CD14-positive monocyte (primary cell): Measurements from ENCODE around the gene SRRD. TPM values are rescaled to one million over a fixed set of nuclear protein-coding genes. Genes with fewer than 3 reads are reported as not detected.
A peak's percentile ranks its signal among the peaks of the same experiment; 100 is the strongest.

Experiments used
- DNase-seq, 3 donors: peaks; one replicate each; pipeline ENCODE4 v3.0.0-alpha.2; 2011 to 2022
- H2AFZ ChIP-seq: 2 replicates; pipeline ENCODE4 v1.6.0; 2012; ENCODE audit warnings: mild to moderate bottlenecking, low read depth, low read length, inconsistent platforms; ENCODE audit not compliant: insufficient read depth, poor library complexity, severe bottlenecking
- H3K27ac ChIP-seq, 2 donors: 1 replicate in 1 of 2; 2 replicates in 1 of 2; pipeline ENCODE4 v1.5.1; 2012 to 2013; ENCODE audit warnings: low read length in 2 of 2, control low read depth in 1 of 2, inconsistent platforms in 1 of 2, low read depth in 1 of 2, mild to moderate bottlenecking in 1 of 2
- H3K27me3 ChIP-seq, 2 donors: one replicate each; pipeline versions ENCODE4 v1.6.0 to v1.6.1; 2011 to 2013; ENCODE audit warnings: low read length in 2 of 2; ENCODE audit not compliant: control insufficient read depth in 2 of 2, insufficient read depth in 2 of 2
- H3K36me3 ChIP-seq, 2 donors: replicated peaks in 1 of 2; 1 replicate in 1 of 2; 2 replicates in 1 of 2; pipeline versions ENCODE4 v1.5.1 to v1.6.1; 2012 to 2013; ENCODE audit warnings: low read length in 2 of 2, control low read depth in 1 of 2, inconsistent platforms in 1 of 2, mild to moderate bottlenecking in 1 of 2; ENCODE audit not compliant: insufficient read depth in 2 of 2, control insufficient read depth in 1 of 2
- H3K4me1 ChIP-seq, 2 donors: 1 replicate in 1 of 2; 2 replicates in 1 of 2; pipeline versions ENCODE4 v1.5.1 to v1.6.1; 2012 to 2013; ENCODE audit warnings: low read length in 2 of 2, control low read depth in 1 of 2, inconsistent platforms in 1 of 2, mild to moderate bottlenecking in 1 of 2, moderate library complexity in 1 of 2; ENCODE audit not compliant: insufficient read depth in 2 of 2, control insufficient read depth in 1 of 2
- H3K4me2 ChIP-seq: replicated peaks from 2 replicates; pipeline ENCODE3; 2012; ENCODE audit warnings: low read length, moderate library complexity, mild to moderate bottlenecking; ENCODE audit not compliant: poor library complexity, severe bottlenecking; ENCODE audit errors: extremely low read depth
- H3K4me3 ChIP-seq, 3 experiments: fragments of 200-600 bp in 1 of 3; sonication (generic) in 1 of 3; replicated peaks in 1 of 3; 1 replicate in 2 of 3; 2 replicates in 1 of 3; pipeline ENCODE4 v1.5.1; 2011 to 2013; ENCODE audit warnings: low read length in 3 of 3, mild to moderate bottlenecking in 3 of 3, control low read depth in 2 of 3, low read depth in 2 of 3, inconsistent platforms in 1 of 3, moderate library complexity in 1 of 3
- H3K79me2 ChIP-seq: 2 replicates; pipeline ENCODE4 v1.6.0; 2012; ENCODE audit warnings: mild to moderate bottlenecking, control low read depth, inconsistent platforms, low read length, moderate library complexity; ENCODE audit not compliant: insufficient read depth
- H3K9ac ChIP-seq: 2 replicates; pipeline ENCODE4 v1.6.0; 2017; ENCODE audit warnings: low read length, mild to moderate bottlenecking; ENCODE audit not compliant: insufficient read depth, poor library complexity, severe bottlenecking
- H3K9me3 ChIP-seq, 2 donors: replicated peaks in 1 of 2; 1 replicate in 1 of 2; 2 replicates in 1 of 2; pipeline versions ENCODE4 v1.5.1 to v1.6.1; 2012 to 2013; ENCODE audit warnings: low read length in 2 of 2, control low read depth in 1 of 2; ENCODE audit not compliant: control insufficient read depth in 1 of 2, insufficient read depth in 1 of 2
- H4K20me1 ChIP-seq: 2 replicates; pipeline ENCODE4 v1.6.0; 2012; ENCODE audit warnings: mild to moderate bottlenecking, low read length, control low read depth, moderate library complexity; ENCODE audit not compliant: insufficient read depth
- H3K27ac Mint-ChIP-seq, 7 donors: one replicate each; pipeline ENCODE4 v1.8.0; 2020; ENCODE audit warnings: mild to moderate bottlenecking in 7 of 7, mixed read lengths in 7 of 7, moderate library complexity in 6 of 7, inconsistent platforms in 2 of 7
- H3K27me3 Mint-ChIP-seq, 3 donors: one replicate each; pipeline ENCODE4 v1.8.0; 2021 to 2022; ENCODE audit warnings: low read depth in 3 of 3, mild to moderate bottlenecking in 3 of 3, mixed read lengths in 3 of 3, moderate library complexity in 3 of 3, inconsistent platforms in 1 of 3
- H3K36me3 Mint-ChIP-seq, 2 donors: one replicate each; pipeline ENCODE4 v1.8.0; 2020; ENCODE audit warnings: mixed read lengths in 2 of 2, inconsistent platforms in 1 of 2, mild to moderate bottlenecking in 1 of 2
- H3K4me1 Mint-ChIP-seq: one replicate; pipeline ENCODE4 v1.8.0; 2020; ENCODE audit warnings: mild to moderate bottlenecking, mixed read lengths
- H3K4me3 Mint-ChIP-seq, 2 donors: one replicate each; pipeline ENCODE4 v1.8.0; 2020; ENCODE audit warnings: mild to moderate bottlenecking in 2 of 2, mixed read lengths in 2 of 2, moderate library complexity in 1 of 2
- H3K9me3 Mint-ChIP-seq, 7 donors: one replicate each; pipeline ENCODE4 v1.8.0; 2020 to 2022; ENCODE audit warnings: mixed read lengths in 7 of 7, mild to moderate bottlenecking in 6 of 7, moderate library complexity in 6 of 7, inconsistent platforms in 2 of 7
- CTCF ChIP-seq: fragments of 200-600 bp; IDR thresholded peaks from one replicate; pipeline ENCODE4 v1.8.0; 2022; ENCODE audit warnings: antibody characterized with exemption, mild to moderate bottlenecking
- WGBS: methylation state at CpG from one replicate; pipeline ENCODE4 v1.1.5; 2013; ENCODE audit warnings: missing lambda C conversion rate; ENCODE audit not compliant: insufficient coverage; 5-methylcytosine and 5-hydroxymethylcytosine counted together
- intact Hi-C, 2 donors: fragments of 100-400 bp; cut with micrococcal nuclease; formaldehyde crosslinking; loops; one replicate each; pipeline versions ENCODE4 v1.15.0 to v1.15.1; 2023
- polyA plus RNA-seq, 3 donors: library from polyadenylated mRNA; depleted of rRNA in 1 of 3; unstranded in 2 of 3; stranded (reverse) in 1 of 3; fragments of 300-500 nt in 2 of 3; fragments of >200 nt in 1 of 3; fragmentation: Illumina TruSeq in 2 of 3; gene quantifications; 1 replicate in 2 of 3; 2 replicates in 1 of 3; pipeline ENCODE4 v1.2.3, GENCODE V29; 2012 to 2021

SRRD gene
- polyA plus RNA-seq, 3 donors, result 3.7 to 15.0 (median 10.0) TPM

DNA sequence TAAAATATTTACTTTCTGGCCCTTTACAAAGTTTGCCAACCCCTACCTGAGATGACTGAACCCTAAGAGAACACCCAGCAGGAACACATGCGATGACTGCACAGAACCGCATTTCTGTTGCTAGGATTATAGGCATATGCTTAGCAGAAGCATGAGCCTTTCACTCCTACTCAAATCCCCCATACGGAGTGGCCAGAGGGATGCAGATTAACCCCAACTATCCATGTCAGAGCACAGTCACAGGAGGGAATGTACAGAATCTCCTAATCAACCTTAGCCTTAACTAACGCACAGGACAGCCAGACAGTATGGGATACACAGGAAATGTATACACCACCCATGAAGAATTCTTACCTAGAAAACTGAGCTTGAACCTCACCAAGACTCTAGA lies 6.3 kb upstream of the SRRD start:
- peaks cover 45% of the 10 kb centered on the region in 2 donors for H3K36me3 Mint-ChIP-seq
- DNase-seq, result peak in 1 of 3 donors; percentile 12
- no peaks in the 10 kb centered on the region for H3K9me3 Mint-ChIP-seq
- H3K4me1 Mint-ChIP-seq, result peaks cover 73% of the 10 kb centered on the region
- intact Hi-C loops, result no loop called here
- H3K4me3 Mint-ChIP-seq, result no peak overlapping the region
- Histone ChIP-seq H3K27me3 (no peaks in the 10 kb centered on the region), H3K4me1 (peaks cover 67 to 78% of the 10 kb centered on the region in 2 donors), H3K4me2 (no peak overlapping the region), H2AFZ (no peak overlapping the region), H3K4me3 (no peak overlapping the region), H4K20me1 (no peaks in the 10 kb centered on the region), H3K9ac (no peak overlapping the region), H3K36me3 (peaks cover 14 to 20% of the 10 kb centered on the region in 2 donors), H3K9me3 (no peaks in the 10 kb centered on the region), H3K27ac (peak overlapping the region in 1 of 2 donors; percentile 37), H3K79me2 (peaks cover 31% of the 10 kb centered on the region)
- 80% methylated on average over 1 of the region's 4 CpGs for WGBS
- H3K27me3 Mint-ChIP-seq, result peaks cover 0 to 4% (median 0%) of the 10 kb centered on the region in 3 donors
- no peak for TF ChIP-seq CTCF
- H3K27ac Mint-ChIP-seq, result peak overlapping the region in 6 of 7 donors; percentile 2 to 84 (median 6)

DNA sequence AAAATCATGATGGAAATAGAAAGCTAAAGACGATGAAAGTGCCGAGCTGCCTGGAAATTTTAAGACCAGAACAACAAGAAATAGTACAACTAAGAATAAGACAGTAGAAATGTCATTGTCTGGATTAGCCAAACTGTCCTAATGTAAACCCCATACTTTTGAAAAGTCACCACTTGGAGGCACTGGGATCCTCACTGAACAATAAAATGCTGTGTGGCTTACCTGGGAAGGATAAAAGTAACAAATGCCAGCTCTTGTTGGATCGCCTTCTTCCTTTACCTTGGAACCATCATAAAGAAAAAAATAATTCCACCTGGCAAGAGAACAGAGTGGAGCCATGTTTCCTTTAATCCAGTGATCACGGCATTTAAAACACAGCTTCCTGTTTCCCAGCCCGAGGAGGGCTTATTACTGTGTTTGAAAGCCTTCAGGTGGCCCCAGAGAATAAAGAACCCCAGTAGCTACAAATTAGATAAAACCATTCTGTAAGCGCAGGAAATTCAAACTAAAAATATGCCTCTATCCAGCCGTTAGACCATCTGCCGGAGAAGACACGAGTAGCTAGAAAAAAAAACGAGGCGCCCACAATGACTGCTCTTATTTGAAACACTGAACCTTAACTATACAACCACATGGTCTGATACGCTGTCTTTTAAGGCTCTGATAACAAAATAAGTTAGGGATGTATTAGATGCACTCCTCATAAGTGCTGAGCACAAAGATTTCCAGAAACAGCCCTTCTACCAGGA lies 4.5 kb upstream of the SRRD start:
- no peaks in the 10 kb centered on the region for H3K27me3 Mint-ChIP-seq
- 0% methylated on average over 6 of the region's 12 CpGs for WGBS
- no peaks in the 10 kb centered on the region for H3K9me3 Mint-ChIP-seq
- no peak for TF ChIP-seq CTCF
- no peaks in the 10 kb centered on the region for H3K9me3 ChIP-seq
- intact Hi-C loops, result no loop called here
- H3K4me1 ChIP-seq, result peaks cover 81 to 90% of the 10 kb centered on the region in 2 donors
- H2AFZ ChIP-seq, result peak overlapping the region; percentile 67
- peak overlapping the region; percentile 34 for H3K9ac ChIP-seq
- peak overlapping the region; percentile 30 to 68 (median 40) for H3K4me3 ChIP-seq
- peak overlapping the region; percentile 73 for H3K4me2 ChIP-seq
- H3K79me2 ChIP-seq, result peaks cover 48% of the 10 kb centered on the region
- DNase-seq, result peak in 1 of 3 donors; percentile 16
- no peaks in the 10 kb centered on the region for H3K27me3 ChIP-seq
- H3K27ac Mint-ChIP-seq, result peak overlapping the region; percentile 45 to 85 (median 76)
- peaks cover 0 to under 1% of the 10 kb centered on the region in 2 donors for H3K36me3 ChIP-seq
- H3K4me1 Mint-ChIP-seq, result peaks cover 84% of the 10 kb centered on the region
- no peaks in the 10 kb centered on the region for H4K20me1 ChIP-seq
- H3K4me3 Mint-ChIP-seq, result peak overlapping the region; percentile 58 to 89
- H3K27ac ChIP-seq, result peak overlapping the region; percentile 19 to 68
- peaks cover 26% of the 10 kb centered on the region in 2 donors for H3K36me3 Mint-ChIP-seq
